Spleen (tissue), 11 donors: ENCODE data around the gene UBA7. TPM values are rescaled to one million over a fixed set of nuclear protein-coding genes. Genes with fewer than 3 reads are reported as not detected.
"Not testable (repeated sequence)": the region's sequence is repeated elsewhere in the genome, so short reads cannot be mapped to it uniquely, and the experiment has no call there.

Experiments
- DNase-seq: peaks from one replicate; pipeline ENCODE4 v3.0.0-alpha.2; 2020
- H3K27ac ChIP-seq, 8 donors: fragments of 200-600 bp; sonication (generic) in 7 of 8; 1 replicate in 4 of 8; 2 replicates in 4 of 8; pipeline versions ENCODE4 v1.5.0 to v1.8.0; 2016 to 2021; ENCODE audit warnings: inconsistent platforms in 4 of 8, mild to moderate bottlenecking in 4 of 8, moderate library complexity in 1 of 8
- H3K27me3 ChIP-seq, 7 donors: fragments of 200-600 bp; sonication (generic) in 6 of 7; replicated peaks in 1 of 7; 1 replicate in 4 of 7; 2 replicates in 3 of 7; pipeline versions ENCODE4 v1.5.0 to v1.8.0; 2016 to 2021; ENCODE audit warnings: inconsistent platforms in 3 of 7, mild to moderate bottlenecking in 1 of 7
- H3K36me3 ChIP-seq, 6 donors: fragments of 200-600 bp; sonication (generic) in 5 of 6; 1 replicate in 4 of 6; 2 replicates in 2 of 6; pipeline versions ENCODE4 v1.5.0 to v1.8.0; 2016 to 2021; ENCODE audit warnings: inconsistent platforms in 2 of 6
- H3K4me1 ChIP-seq, 6 donors: fragments of 200-600 bp; sonication (generic) in 5 of 6; 1 replicate in 3 of 6; 2 replicates in 3 of 6; pipeline versions ENCODE4 v1.5.0 to v1.8.0; 2016 to 2021; ENCODE audit warnings: inconsistent platforms in 3 of 6
- H3K4me3 ChIP-seq, 8 donors: fragments of 200-600 bp; sonication (generic) in 7 of 8; 1 replicate in 4 of 8; 2 replicates in 4 of 8; pipeline versions ENCODE4 v1.5.0 to v1.8.0; 2016 to 2021; ENCODE audit warnings: inconsistent platforms in 4 of 8, mild to moderate bottlenecking in 4 of 8, moderate library complexity in 2 of 8
- H3K9me3 ChIP-seq, 8 donors: fragments of 200-600 bp; sonication (generic) in 7 of 8; 1 replicate in 4 of 8; 2 replicates in 4 of 8; pipeline versions ENCODE4 v1.5.0 to v1.8.0; 2016 to 2021; ENCODE audit warnings: inconsistent platforms in 4 of 8
- POLR2A ChIP-seq, 3 donors: fragments of 450-650 bp; IDR thresholded peaks; one replicate each; pipeline ENCODE4 v1.5.1; 2017; ENCODE audit warnings: antibody characterized with exemption in 3 of 3, mild to moderate bottlenecking in 1 of 3
- POLR2AphosphoS5 ChIP-seq, 3 donors: sonication (generic); formaldehyde crosslinking; IDR thresholded peaks; one replicate each; pipeline ENCODE4 v1.5.1; 2017; ENCODE audit warnings: antibody characterized with exemption in 3 of 3
- WGBS, 5 donors: extraction: QIAGEN DNeasy Blood & Tissue Kit in 3 of 5; methylation state at CpG; one replicate each; pipeline versions ENCODE4 v1.1.5 to v1.1.7; 2013 to 2018; 5-methylcytosine and 5-hydroxymethylcytosine counted together
- intact Hi-C: fragments of 100-400 bp; cut with DNase I; formaldehyde crosslinking; loops from one replicate; pipeline ENCODE4 v1.15.0; 2023; ENCODE audit warnings: low total_unique reads
- polyA plus RNA-seq, 3 donors: library from polyadenylated mRNA; stranded (reverse); fragments of 200-250 nt; gene quantifications; one replicate each; pipeline ENCODE4 v1.2.1, GENCODE V29; 2013
- total RNA-seq, 7 donors: library from RNA; depleted of rRNA in 3 of 7; stranded (reverse); fragments of >200 nt in 3 of 7; fragmentation: NEBNext Ultra II Directional in 4 of 7; extraction: Animal tissue kit (Norgen Biotek cat#: 25700) in 4 of 7; gene quantifications; one replicate each; pipeline versions ENCODE4 v1.1.0 to v1.2.1, GENCODE V29; 2016 to 2021
- TF ChIP-seq, protein P1 (sequence below), 11 experiments: fragments of 200-600 bp in 7 of 11; fragments of 450-650 bp in 4 of 11; sonication (generic) in 4 of 11; IDR thresholded peaks in 8 of 11; conservative IDR thresholded peaks in 3 of 11; 1 replicate in 7 of 11; 2 replicates in 4 of 11; pipeline versions ENCODE4 v1.4.0 to v1.8.0; 2016 to 2021; ENCODE audit warnings: antibody characterized with exemption in 11 of 11, inconsistent platforms in 4 of 11, mild to moderate bottlenecking in 1 of 11
- donor health status: healthy with polysubstance abuse.
- donor health status: DM: no; HTN: no; CAD: no; lungs with moderate emphysema.
- donor health status: DM: no; HTN: no; CAD: no.
- donor health status: Bipolar disorder and iron deficiency.
- donor health status: healthy.
- donor health status: DM: no; HTN: no; CAD: no.
- donor health status: DM: yes; HTN: yes; CAD: no.

The UBA7 gene
- total and polyA plus RNA-seq, 10 donors: 91.1 to 231 (median 220) TPM

DNA sequence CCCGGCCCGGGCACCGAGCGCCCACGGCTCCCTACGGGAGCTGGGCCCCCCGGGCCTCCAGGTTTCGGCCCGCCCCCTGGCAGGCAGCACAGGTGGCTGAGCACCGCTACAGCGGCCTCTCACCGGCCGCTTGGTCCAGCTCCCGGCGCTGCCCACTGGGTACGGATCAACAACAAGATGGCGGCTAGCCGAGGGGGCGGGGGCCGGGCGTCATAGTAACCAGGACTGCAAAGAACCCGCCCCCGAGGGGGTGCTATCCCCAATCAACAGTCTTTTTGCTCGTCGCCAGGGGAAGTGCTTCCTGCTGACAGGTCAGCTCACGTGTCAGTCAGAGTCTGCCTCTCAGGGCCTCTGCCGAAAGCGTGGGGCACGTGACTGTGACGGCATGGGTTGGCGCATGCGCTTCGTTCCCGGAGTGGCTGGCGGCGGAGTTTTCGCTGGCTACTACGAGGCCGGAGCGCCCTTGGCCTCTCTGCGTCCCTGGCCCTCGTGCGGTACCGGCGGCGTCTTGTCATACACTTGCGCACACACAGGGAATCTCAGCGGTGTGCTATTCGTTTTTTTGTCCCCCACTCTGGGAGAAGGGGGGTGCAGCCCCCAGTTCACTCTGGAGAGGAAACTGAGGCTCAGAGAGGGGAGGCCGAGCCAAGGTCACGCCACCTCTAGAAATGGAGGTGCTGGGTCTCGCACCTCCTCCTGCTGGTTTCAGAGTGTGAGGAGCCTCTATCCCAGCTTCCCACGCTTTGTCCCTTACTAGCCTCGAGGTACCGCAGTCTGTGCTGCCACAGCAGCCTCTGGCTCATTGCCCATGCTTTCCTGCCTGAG, 27.2 kb downstream of the UBA7 start, which contains the start of gene IP6K1:
IP6K1 (minus strand) TSS at position 186 of the 825 bp plus-strand sequence. CDS start 38,502 bp downstream, outside the sequence.
- H3K4me1 ChIP-seq: peaks cover 22 to 58% (median 44%) of the 10 kb centered on the region in 6 donors
- H3K27me3 ChIP-seq: no peaks in the 10 kb centered on the region
- WGBS, 5 donors: 2 to 6% (median 3%) methylated on average over 19 to 55 of the region's 55 CpGs
- H3K36me3 ChIP-seq: peaks cover 0 to 37% (median 9%) of the 10 kb centered on the region in 6 donors
- peak within 1 kb of the TSS; percentile 67 to 98 (median 82) for H3K4me3 ChIP-seq
- H3K27ac ChIP-seq: peak within 1 kb of the TSS; percentile 95 to 99 (median 98)
- DNase-seq: peak; percentile 100
- H3K9me3 ChIP-seq: no peaks in the 10 kb centered on the region
- peak; percentile 97 to 98 (median 97) for TF ChIP-seq POLR2AphosphoS5 (IDR thresholded peaks at IDR 0.05)
- TF ChIP-seq, protein P1, sequence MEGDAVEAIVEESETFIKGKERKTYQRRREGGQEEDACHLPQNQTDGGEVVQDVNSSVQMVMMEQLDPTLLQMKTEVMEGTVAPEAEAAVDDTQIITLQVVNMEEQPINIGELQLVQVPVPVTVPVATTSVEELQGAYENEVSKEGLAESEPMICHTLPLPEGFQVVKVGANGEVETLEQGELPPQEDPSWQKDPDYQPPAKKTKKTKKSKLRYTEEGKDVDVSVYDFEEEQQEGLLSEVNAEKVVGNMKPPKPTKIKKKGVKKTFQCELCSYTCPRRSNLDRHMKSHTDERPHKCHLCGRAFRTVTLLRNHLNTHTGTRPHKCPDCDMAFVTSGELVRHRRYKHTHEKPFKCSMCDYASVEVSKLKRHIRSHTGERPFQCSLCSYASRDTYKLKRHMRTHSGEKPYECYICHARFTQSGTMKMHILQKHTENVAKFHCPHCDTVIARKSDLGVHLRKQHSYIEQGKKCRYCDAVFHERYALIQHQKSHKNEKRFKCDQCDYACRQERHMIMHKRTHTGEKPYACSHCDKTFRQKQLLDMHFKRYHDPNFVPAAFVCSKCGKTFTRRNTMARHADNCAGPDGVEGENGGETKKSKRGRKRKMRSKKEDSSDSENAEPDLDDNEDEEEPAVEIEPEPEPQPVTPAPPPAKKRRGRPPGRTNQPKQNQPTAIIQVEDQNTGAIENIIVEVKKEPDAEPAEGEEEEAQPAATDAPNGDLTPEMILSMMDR (IDR thresholded peaks at IDR 0.05 in 8 of 11, conservative IDR thresholded peaks at IDR 0.05 in 3 of 11): peak in 3 of 11 experiments; percentile 28 to 39 (median 36)
- peak in 2 of 3 donors; percentile 54 to 60 for TF ChIP-seq POLR2A (IDR thresholded peaks at IDR 0.05)
- intact Hi-C loops: no loop called here

DNA sequence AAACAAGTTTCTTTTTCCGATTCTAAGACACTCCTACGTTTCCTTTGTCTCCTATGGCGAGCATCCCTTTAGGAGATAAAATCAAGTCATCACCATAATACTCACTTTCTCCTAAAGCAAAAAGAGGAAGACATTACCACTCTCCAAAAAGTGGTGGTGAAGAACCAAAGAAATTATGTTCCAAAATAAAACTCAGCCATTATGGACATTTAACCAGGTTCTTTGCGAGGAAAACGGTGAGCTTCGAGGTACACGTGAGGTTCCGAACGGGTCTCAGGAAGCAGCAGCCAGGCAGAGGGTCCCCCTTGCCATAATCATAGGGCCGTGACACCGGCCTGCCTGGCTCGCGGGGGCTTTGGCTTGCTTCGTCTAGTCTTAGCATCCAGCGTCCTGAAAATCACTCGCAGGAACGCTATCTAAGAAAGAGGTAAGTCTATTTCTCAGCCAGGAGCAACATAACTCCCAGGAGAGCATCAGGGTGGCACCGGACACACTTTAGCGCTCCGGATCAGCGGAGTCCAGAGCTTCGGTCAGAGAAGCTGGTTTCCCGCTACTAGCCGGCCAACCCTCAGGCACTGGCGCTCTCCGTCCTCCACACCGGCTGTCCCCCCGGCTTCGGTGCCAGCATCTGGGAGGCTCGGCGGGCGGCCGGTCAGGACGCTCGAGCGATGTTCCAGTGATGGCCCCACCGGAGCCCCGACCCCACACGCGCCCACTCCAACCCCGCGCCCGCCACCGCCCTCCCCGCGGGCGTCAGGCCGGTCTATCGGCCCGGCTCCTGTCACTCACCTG, 28.0 kb downstream of the UBA7 start:
- WGBS, 5 donors: 2 to 6% (median 2%) methylated on average over 15 to 50 of the region's 50 CpGs

DNA sequence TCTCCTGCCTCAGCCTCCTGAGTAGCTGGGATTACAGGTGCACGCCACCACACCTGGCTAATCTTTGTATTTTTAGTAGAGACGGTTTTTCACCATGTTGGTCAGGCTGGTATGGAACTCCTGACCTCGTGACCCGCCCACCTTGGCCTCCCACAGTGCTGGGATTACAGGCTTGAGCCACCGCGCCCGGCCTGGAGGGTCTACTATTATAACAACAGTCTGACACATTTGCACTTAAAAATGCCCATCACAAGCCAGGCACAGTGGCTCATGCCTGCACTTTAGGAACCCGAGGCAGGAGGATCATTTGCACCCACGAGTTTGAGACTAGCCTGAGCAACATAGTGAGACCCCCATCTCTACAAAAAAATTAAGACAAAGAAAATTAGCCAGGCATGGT, 31.5 kb downstream of the UBA7 start:
- peak; percentile 31 for DNase-seq
- H3K27ac ChIP-seq, intact Hi-C loops, H3K9me3 ChIP-seq, H3K4me3 ChIP-seq, H3K27me3 ChIP-seq: not testable (repeated sequence)
- H3K4me1 ChIP-seq: peaks cover 27 to 78% (median 63%) of the 10 kb centered on the region in 6 donors
- WGBS, 5 donors: 89 to 98% (median 95%) methylated on average over 9 of the region's 9 CpGs
- peaks cover 0 to 77% (median 22%) of the 10 kb centered on the region in 6 donors for H3K36me3 ChIP-seq

More for the DNA sequence above, 28.0 kb downstream of the UBA7 start:
- peaks cover 22 to 66% (median 50%) of the 10 kb centered on the region in 6 donors for H3K4me1 ChIP-seq
- DNase-seq: no peak
- H3K4me3 ChIP-seq: peak overlapping the region; percentile 67 to 98 (median 82)
- peak overlapping the region; percentile 95 to 99 (median 98) for H3K27ac ChIP-seq
- no peaks in the 10 kb centered on the region for H3K9me3 ChIP-seq
- H3K36me3 ChIP-seq: peaks cover 0 to 45% (median 15%) of the 10 kb centered on the region in 6 donors
- intact Hi-C loops: no loop called here
- no peaks in the 10 kb centered on the region for H3K27me3 ChIP-seq
- TF ChIP-seq POLR2A (IDR thresholded peaks at IDR 0.05): no peak
- TF ChIP-seq, protein P1 (IDR thresholded peaks at IDR 0.05 in 8 of 11, conservative IDR thresholded peaks at IDR 0.05 in 3 of 11): no peak
- TF ChIP-seq POLR2AphosphoS5 (IDR thresholded peaks at IDR 0.05): no peak

DNA sequence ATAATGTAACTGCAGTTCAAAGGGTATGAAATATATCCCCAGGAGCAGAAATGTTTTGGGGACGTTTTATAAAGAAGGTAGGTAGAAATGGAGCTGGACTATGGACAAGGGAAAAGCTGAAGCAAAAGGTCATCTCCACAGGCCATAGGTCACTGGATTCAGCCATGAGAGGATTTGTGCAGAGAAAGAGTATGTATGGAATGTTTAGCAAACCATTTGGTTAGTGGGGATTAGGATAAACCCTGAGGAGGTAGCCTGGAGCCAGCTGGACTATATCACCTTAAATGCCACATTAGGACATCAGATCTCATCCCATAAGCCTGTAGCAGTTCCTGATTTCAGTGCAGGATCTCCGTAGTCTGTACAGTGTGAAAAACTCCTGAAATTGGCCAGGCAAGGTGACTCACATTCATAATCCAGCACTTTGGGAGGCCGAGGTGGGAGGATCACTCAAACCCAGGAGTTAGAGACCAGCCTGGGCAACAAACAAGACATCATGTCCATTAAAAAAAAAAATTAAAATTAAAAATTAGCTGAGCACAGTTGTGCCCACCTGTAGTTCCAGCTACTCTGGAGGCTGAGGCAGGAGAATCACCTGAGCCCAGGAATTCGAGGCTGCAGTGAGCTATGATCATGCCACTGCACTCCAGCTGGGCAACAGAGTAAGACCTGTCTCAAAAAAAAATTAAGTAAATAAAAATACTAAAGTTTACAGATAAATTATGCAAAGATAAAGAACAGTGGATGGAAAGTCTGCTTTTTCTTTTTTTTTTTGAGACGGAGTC, 32.1 kb downstream of the UBA7 start:
- Histone ChIP-seq H3K4me3 (no peak overlapping the region), H3K36me3 (peaks cover 0 to 84% (median 26%) of the 10 kb centered on the region in 6 donors), H3K27me3 (no peaks in the 10 kb centered on the region), H3K27ac (no peak overlapping the region), H3K4me1 (peaks cover 20 to 78% (median 56%) of the 10 kb centered on the region in 6 donors), H3K9me3 (no peaks in the 10 kb centered on the region)
- DNase-seq: no peak
- TF ChIP-seq, protein P1 (IDR thresholded peaks at IDR 0.05 in 8 of 11, conservative IDR thresholded peaks at IDR 0.05 in 3 of 11): no peak
- 81 to 90% (median 89%) methylated on average over 5 of the region's 5 CpGs for WGBS, 5 donors
- intact Hi-C loops: no loop called here

DNA sequence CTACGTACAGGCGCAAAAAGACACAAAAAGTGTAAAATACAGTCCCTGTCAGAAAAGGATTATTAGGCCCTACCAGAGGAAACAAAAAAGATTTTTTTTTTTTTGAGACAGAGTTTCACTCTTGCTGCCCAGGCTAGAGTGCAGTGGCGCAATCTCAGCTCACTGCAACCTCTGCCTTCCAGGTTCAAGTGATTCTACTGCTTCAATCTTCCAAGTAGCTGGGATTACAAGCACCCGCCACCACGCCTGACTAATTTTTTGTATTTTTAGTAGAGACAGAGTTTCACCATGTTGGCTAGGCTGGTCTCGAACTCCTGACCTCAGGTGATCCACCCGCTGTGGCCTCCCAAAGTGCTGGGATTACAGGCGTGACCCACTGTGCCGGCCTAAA, 32.8 kb downstream of the UBA7 start:
- peaks cover 20 to 83% (median 55%) of the 10 kb centered on the region in 6 donors for H3K4me1 ChIP-seq

More for the DNA sequence above, 32.8 kb downstream of the UBA7 start:
- H3K9me3 ChIP-seq, intact Hi-C loops, H3K4me3 ChIP-seq, H3K27ac ChIP-seq, H3K27me3 ChIP-seq: not testable (repeated sequence)
- peaks cover 0 to 90% (median 26%) of the 10 kb centered on the region in 6 donors for H3K36me3 ChIP-seq
- 88 to 92% (median 91%) methylated on average over 9 of the region's 9 CpGs for WGBS, 5 donors
- DNase-seq: peak; percentile 10
